Neural progenitor cell (in vitro differentiated cells): ENCODE results near the gene PTPN20. TPM values are rescaled to one million over a fixed set of nuclear protein-coding genes. Genes with fewer than 3 reads are reported as not detected.
A peak's percentile ranks its signal among the peaks of the same experiment; 100 is the strongest.

Experiments used
- DNase-seq: peaks from one replicate; pipeline ENCODE4 v3.0.0-alpha.2; 2016; ENCODE audit warnings: low spot score
- H2AFZ ChIP-seq: fragments of 200-600 bp; sonication (generic); replicated peaks from 2 replicates; pipeline ENCODE4 v1.6.1; 2016; ENCODE audit warnings: antibody characterized with exemption
- H3F3A ChIP-seq: fragments of 200-600 bp; sonication (generic); 2 replicates; pipeline ENCODE4 v1.6.1; 2016; ENCODE audit warnings: antibody characterized with exemption, low read depth
- H3K27ac ChIP-seq: fragments of 200-600 bp; sonication (generic); 2 replicates; pipeline ENCODE4 v1.5.1; 2016; ENCODE audit warnings: mild to moderate bottlenecking
- H3K27me3 ChIP-seq: fragments of 200-600 bp; sonication (generic); 2 replicates; pipeline ENCODE4 v1.6.1; 2016; ENCODE audit warnings: mild to moderate bottlenecking, moderate library complexity
- H3K36me3 ChIP-seq: fragments of 200-600 bp; sonication (generic); 2 replicates; pipeline ENCODE4 v1.5.1; 2016
- H3K4me1 ChIP-seq: fragments of 200-600 bp; sonication (generic); 2 replicates; pipeline ENCODE4 v1.6.1; 2016; ENCODE audit warnings: mixed run types
- H3K4me2 ChIP-seq: fragments of 200-600 bp; sonication (generic); 2 replicates; pipeline ENCODE4 v1.6.1; 2016
- H3K4me3 ChIP-seq: fragments of 200-600 bp; sonication (generic); 2 replicates; pipeline ENCODE4 v1.5.1; 2016
- H3K79me2 ChIP-seq: fragments of 200-600 bp; sonication (generic); 2 replicates; pipeline ENCODE4 v1.6.1; 2016; ENCODE audit warnings: low read depth
- H3K9ac ChIP-seq: fragments of 200-600 bp; sonication (generic); 2 replicates; pipeline ENCODE4 v1.6.1; 2016
- H3K9me3 ChIP-seq: fragments of 200-600 bp; sonication (generic); 2 replicates; pipeline ENCODE4 v1.5.1; 2016; ENCODE audit warnings: low read depth
- H4K20me1 ChIP-seq: fragments of 200-600 bp; sonication (generic); 2 replicates; pipeline ENCODE4 v1.6.1; 2016; ENCODE audit warnings: low read depth
- H3K27ac Mint-ChIP-seq: 3 replicates; pipeline ENCODE4 v1.8.0; 2021; ENCODE audit warnings: mixed read lengths
- H3K27me3 Mint-ChIP-seq: 2 replicates; pipeline ENCODE4 v1.8.0; 2022; ENCODE audit warnings: low read depth, mild to moderate bottlenecking, inconsistent platforms, moderate library complexity, mixed read lengths; ENCODE audit not compliant: insufficient read depth
- H3K36me3 Mint-ChIP-seq: 3 replicates; pipeline ENCODE4 v1.8.0; 2021; ENCODE audit warnings: mixed read lengths
- H3K4me1 Mint-ChIP-seq: 3 replicates; pipeline ENCODE4 v1.8.0; 2021; ENCODE audit warnings: mixed read lengths
- H3K4me3 Mint-ChIP-seq: 3 replicates; pipeline ENCODE4 v1.8.0; 2021; ENCODE audit warnings: mild to moderate bottlenecking, moderate library complexity, mixed read lengths
- H3K9me3 Mint-ChIP-seq: 3 replicates; pipeline ENCODE4 v1.8.0; 2020; ENCODE audit warnings: mixed read lengths
- CTCF ChIP-seq: fragments of 200-600 bp; sonication (generic); IDR thresholded peaks from 2 replicates; pipeline ENCODE4 v1.5.1; 2017; ENCODE audit warnings: antibody characterized with exemption, mild to moderate bottlenecking
- EZH2 ChIP-seq: fragments of 200-600 bp; sonication (generic); IDR thresholded peaks from 2 replicates; pipeline ENCODE4 v1.6.1; 2017; ENCODE audit warnings: antibody characterized with exemption, mild to moderate bottlenecking, moderate library complexity
- EZH2phosphoT487 ChIP-seq: fragments of 200-600 bp; sonication (generic); IDR thresholded peaks from 2 replicates; pipeline ENCODE4 v1.6.1; 2017; ENCODE audit warnings: antibody characterized with exemption
- total RNA-seq: library from RNA; depleted of rRNA; stranded (reverse); fragments of >200 nt; gene quantifications from 2 replicates; pipeline ENCODE4 v1.2.3, GENCODE V29; 2015; ENCODE audit warnings: low replicate concordance

The PTPN20 gene
- total RNA-seq, 1 donor from 2014 or later, result not detected

GRCh38 chr10:47024046-47024322 is 112.8 kb downstream of the PTPN20 start:
- no peak for DNase-seq
- Mint-ChIP-seq H3K36me3 (no peaks in the 10 kb centered on the region), H3K4me3 (peak overlapping the region; percentile 24), H3K9me3 (no peaks in the 10 kb centered on the region), H3K27ac (peak overlapping the region; percentile 14), H3K4me1 (peaks cover 11% of the 10 kb centered on the region), H3K27me3 (peaks cover 17% of the 10 kb centered on the region)
- Histone ChIP-seq H3K79me2 (no peaks in the 10 kb centered on the region), H3K4me1 (no peaks in the 10 kb centered on the region), H3K27me3 (no peaks in the 10 kb centered on the region), H3K9me3 (no peaks in the 10 kb centered on the region), H3K36me3 (no peaks in the 10 kb centered on the region), H3K4me3 (no peak overlapping the region), H3K4me2 (no peak overlapping the region), H4K20me1 (no peaks in the 10 kb centered on the region), H3K27ac (no peak overlapping the region), H3K9ac (no peak overlapping the region), H3F3A (no peaks in the 10 kb centered on the region), H2AFZ (no peak overlapping the region)
- no peak for TF ChIP-seq EZH2
- TF ChIP-seq EZH2phosphoT487, result no peak
- TF ChIP-seq CTCF, result no peak

DNA sequence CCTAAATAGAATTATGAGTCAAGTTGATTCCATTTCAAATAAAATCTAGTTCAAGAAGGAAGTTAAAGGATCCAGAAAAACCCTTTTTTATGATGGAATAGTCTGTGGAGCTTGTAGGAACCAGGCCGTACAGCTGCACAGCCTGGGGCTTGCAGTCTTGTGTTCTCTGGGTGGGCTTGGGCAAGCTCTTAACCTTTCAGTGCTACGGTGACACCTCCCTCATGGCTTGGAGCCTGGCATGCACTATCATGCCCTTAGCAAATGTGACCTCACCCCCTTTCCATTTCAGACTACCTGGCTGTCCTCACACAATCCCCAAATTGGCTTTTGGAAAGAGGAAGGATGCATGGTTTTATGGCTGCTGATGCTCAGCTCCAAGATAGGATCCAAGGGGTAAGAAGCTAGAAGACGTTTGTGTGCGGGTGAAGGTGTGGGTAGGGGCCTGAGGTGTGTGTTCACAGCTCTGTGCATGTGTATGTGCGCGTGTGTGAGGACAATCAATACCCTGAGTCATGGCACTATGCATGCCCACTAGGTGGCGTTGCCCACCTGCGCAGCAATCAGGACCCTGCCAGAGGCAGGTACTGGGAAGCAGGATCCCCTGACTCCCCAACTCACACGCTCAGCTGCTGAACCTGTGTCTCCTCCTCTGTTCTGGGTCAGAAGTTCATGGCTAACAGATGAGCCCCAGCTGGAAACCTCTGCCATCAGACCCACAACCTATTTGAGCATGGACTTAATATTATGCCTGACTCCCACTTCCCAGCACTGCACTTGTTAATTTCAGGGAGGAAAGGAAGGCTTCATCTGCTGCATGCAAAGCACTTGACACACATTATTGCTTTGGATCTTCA is 113.4 kb downstream of the PTPN20 start:
- Mint-ChIP-seq H3K4me3 (peak overlapping the region; percentile 43), H3K36me3 (no peaks in the 10 kb centered on the region), H3K4me1 (peaks cover 11% of the 10 kb centered on the region), H3K27ac (peak overlapping the region; percentile 10), H3K27me3 (peaks cover 17% of the 10 kb centered on the region), H3K9me3 (no peaks in the 10 kb centered on the region)
- Histone ChIP-seq H3K4me1 (no peaks in the 10 kb centered on the region), H3K36me3 (no peaks in the 10 kb centered on the region), H3K79me2 (no peaks in the 10 kb centered on the region), H3K4me3 (no peak overlapping the region), H3K9ac (no peak overlapping the region), H2AFZ (peak overlapping the region; percentile 27), H3K27me3 (no peaks in the 10 kb centered on the region), H3K27ac (no peak overlapping the region), H4K20me1 (no peaks in the 10 kb centered on the region), H3K4me2 (no peak overlapping the region), H3F3A (no peaks in the 10 kb centered on the region), H3K9me3 (no peaks in the 10 kb centered on the region)
- peak; percentile 82 for DNase-seq
- TF ChIP-seq CTCF (peak; percentile 85), EZH2 (no peak), EZH2phosphoT487 (no peak)

DNA sequence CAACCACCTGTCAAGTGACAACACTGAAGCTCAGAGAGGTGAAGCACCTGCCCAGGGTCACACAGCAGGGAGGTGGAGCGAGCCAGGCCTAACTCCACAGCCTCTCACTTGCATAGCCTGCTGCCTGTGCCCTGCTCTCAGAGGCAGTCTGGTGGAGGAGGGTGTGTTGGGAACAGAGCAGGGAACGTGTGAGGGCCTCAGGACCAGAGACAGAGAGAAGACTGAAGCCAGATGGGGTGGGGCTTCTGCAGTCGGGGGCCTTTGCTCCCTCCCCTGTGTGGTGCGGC is 114.0 kb downstream of the PTPN20 start:
- Histone ChIP-seq H3K9ac (no peak overlapping the region), H2AFZ (no peak overlapping the region), H3K4me1 (no peaks in the 10 kb centered on the region), H3K9me3 (no peaks in the 10 kb centered on the region), H4K20me1 (no peaks in the 10 kb centered on the region), H3K36me3 (no peaks in the 10 kb centered on the region), H3K4me3 (no peak overlapping the region), H3F3A (no peaks in the 10 kb centered on the region), H3K27me3 (no peaks in the 10 kb centered on the region), H3K27ac (no peak overlapping the region), H3K4me2 (no peak overlapping the region), H3K79me2 (no peaks in the 10 kb centered on the region)
- peaks cover 16% of the 10 kb centered on the region for H3K4me1 Mint-ChIP-seq
- peaks cover 17% of the 10 kb centered on the region for H3K27me3 Mint-ChIP-seq
- H3K4me3 Mint-ChIP-seq, result peak overlapping the region; percentile 43
- no peak overlapping the region for H3K27ac Mint-ChIP-seq
- no peaks in the 10 kb centered on the region for H3K36me3 Mint-ChIP-seq
- TF ChIP-seq EZH2phosphoT487 (no peak), EZH2 (no peak), CTCF (no peak)
- DNase-seq, result no peak
- no peaks in the 10 kb centered on the region for H3K9me3 Mint-ChIP-seq
